Endothelial cell of umbilical vein (primary cell): ENCODE results near the gene CENPP. TPM values are rescaled to one million over a fixed set of nuclear protein-coding genes. Genes with fewer than 3 reads are reported as not detected.

ENCODE experiments used
- BruUV-seq: library from RNA; stranded (reverse); fragments of 400-500 nt; replicated peaks from 2 replicates; lab custom pipeline; 2021; lab: Mats Ljungman, UMichigan
- CTCF ChIA-PET: fragments of 300-600, 350-600 bp; sonication (Branson Sonifier 250); formaldehyde crosslinking; loops from one replicate; lab custom pipeline; 2021; ENCODE audit warnings: antibody characterized with exemption, inconsistent platforms; lab: Charles Lee
- POLR2A ChIA-PET: fragments of 300-600, 350-600 bp; sonication (Branson Sonifier 250); formaldehyde crosslinking; loops from one replicate; lab custom pipeline; 2021; ENCODE audit warnings: antibody characterized with exemption, inconsistent platforms; lab: Charles Lee
- DNase-seq: peaks from one replicate; pipeline ENCODE4 v3.0.0-alpha.2; 2011; ENCODE audit warnings: low read depth, low spot score
- FAIRE-seq: peaks from 2 replicates; lab custom pipeline; 2011; peaks lifted over from hg19 to GRCh38; lab: Jason Lieb, UNC
- H2AFZ ChIP-seq: 2 replicates; pipeline ENCODE4 v1.6.0; 2012; ENCODE audit warnings: low read depth, low read length, control low read depth, inconsistent platforms
- H3K27ac ChIP-seq: 2 replicates; pipeline ENCODE4 v1.5.1; 2011; ENCODE audit warnings: low read depth, mild to moderate bottlenecking, control low read depth, low read length, moderate library complexity; ENCODE audit not compliant: insufficient read depth
- H3K27me3 ChIP-seq, 2 experiments: 2 replicates each; pipeline versions ENCODE4 v1.6.0 to v1.6.1; 2011; ENCODE audit warnings: low read length in 2 of 2, mixed read lengths in 1 of 2; ENCODE audit not compliant: control insufficient read depth in 2 of 2, insufficient read depth in 2 of 2
- H3K36me3 ChIP-seq, 2 experiments: 2 replicates in 1 of 2; 3 replicates in 1 of 2; pipeline ENCODE4 v1.5.1; 2011; ENCODE audit warnings: low read length in 2 of 2, mild to moderate bottlenecking in 1 of 2, moderate library complexity in 1 of 2; ENCODE audit not compliant: control insufficient read depth in 2 of 2, insufficient read depth in 2 of 2; ENCODE audit errors: extremely low read depth in 1 of 2
- H3K4me1 ChIP-seq: 3 replicates; pipeline ENCODE4 v1.5.1; 2011; ENCODE audit warnings: mild to moderate bottlenecking, low read length; ENCODE audit not compliant: control insufficient read depth, insufficient read depth; ENCODE audit errors: extremely low read depth
- H3K4me2 ChIP-seq: 2 replicates; pipeline ENCODE4 v1.6.1; 2011; ENCODE audit warnings: low read length, control low read depth, mixed read lengths; ENCODE audit not compliant: insufficient read depth
- H3K4me3 ChIP-seq, 3 experiments: fragments of 200-600 bp in 1 of 3; sonication (generic), shearing (Covaris generic) in 1 of 3; replicated peaks in 1 of 3; 2 replicates each; pipeline ENCODE4 v1.5.1; 2011 to 2016; ENCODE audit warnings: control low read depth in 3 of 3, low read length in 3 of 3, mild to moderate bottlenecking in 2 of 3, inconsistent platforms in 1 of 3, low read depth in 1 of 3, moderate library complexity in 1 of 3; ENCODE audit not compliant: insufficient read depth in 1 of 3
- H3K79me2 ChIP-seq: 2 replicates; pipeline ENCODE4 v1.6.0; 2012; ENCODE audit warnings: low read length, inconsistent platforms; ENCODE audit not compliant: control insufficient read depth, insufficient read depth
- H3K9ac ChIP-seq: replicated peaks from 2 replicates; pipeline ENCODE3; 2011; ENCODE audit warnings: low read length, control low read depth; ENCODE audit not compliant: insufficient read depth; ENCODE audit errors: extremely low read depth
- H3K9me1 ChIP-seq: replicated peaks from 3 replicates; pipeline ENCODE4 v1.6.0; 2011; ENCODE audit warnings: mild to moderate bottlenecking, low read length; ENCODE audit not compliant: control insufficient read depth, insufficient read depth; ENCODE audit errors: extremely low read depth
- H3K9me3 ChIP-seq: replicated peaks from 2 replicates; pipeline ENCODE4 v1.5.1; 2012; ENCODE audit warnings: low read length, inconsistent platforms; ENCODE audit not compliant: control insufficient read depth, insufficient read depth
- H4K20me1 ChIP-seq: replicated peaks from 2 replicates; pipeline ENCODE3; 2011; ENCODE audit warnings: mild to moderate bottlenecking, low read length; ENCODE audit not compliant: control insufficient read depth, insufficient read depth; ENCODE audit errors: extremely low read depth
- FOS ChIP-seq: IDR thresholded peaks from 2 replicates; pipeline ENCODE4 v1.6.1; 2011; ENCODE audit warnings: mild to moderate bottlenecking, low read length, moderate library complexity, borderline replicate concordance; ENCODE audit not compliant: insufficient read depth
- GATA2 ChIP-seq: IDR thresholded peaks from 2 replicates; pipeline ENCODE4 v1.7.0; 2011; ENCODE audit warnings: low read depth, mild to moderate bottlenecking, moderate library complexity, mixed read lengths, low read length; ENCODE audit not compliant: insufficient read length, insufficient read depth
- MYC ChIP-seq: IDR thresholded peaks from one replicate; pipeline ENCODE4 v1.6.1; 2011; ENCODE audit warnings: mild to moderate bottlenecking, low read depth, low read length
- POLR2A ChIP-seq: IDR thresholded peaks from 2 replicates; pipeline ENCODE4 v1.6.1; 2012; ENCODE audit warnings: low read depth, mild to moderate bottlenecking, control low read depth, low read length
- POLR2AphosphoS5 ChIP-seq: IDR thresholded peaks from 2 replicates; pipeline ENCODE4 v1.6.1; 2012; ENCODE audit warnings: low read depth, mild to moderate bottlenecking, control low read depth, low read length, moderate library complexity; ENCODE audit not compliant: insufficient read depth
- dilution Hi-C: fragments of 300-500 bp; cut with MboI; formaldehyde crosslinking; loops from one replicate; pipeline ENCODE4 v1.15.0; 2019; ENCODE audit warnings: low sequenced_read_pairs; ENCODE audit not compliant: extremely low pct_ligation_motif_present
- intact Hi-C: fragments of 100-400 bp; cut with micrococcal nuclease; formaldehyde crosslinking; loops from one replicate; pipeline ENCODE4 v1.10.0; 2022
- polyA plus RNA-seq, 4 experiments: library from polyadenylated mRNA; depleted of rRNA in 3 of 4; stranded (reverse) in 3 of 4; unstranded in 1 of 4; fragments of >200 nt; gene quantifications; 2 replicates each; pipeline versions ENCODE4 v1.2.1 to v1.2.3, GENCODE V29; 2011 to 2012; ENCODE audit warnings: missing spikeins in 1 of 4
- total RNA-seq: library from RNA; stranded (reverse); gene quantifications from 2 replicates; pipeline ENCODE4 v1.2.3, GENCODE V29; 2021
- TF ChIP-seq, protein P1 (sequence below), 2 donors: IDR thresholded peaks; 1 replicate in 1 of 2; 2 replicates in 1 of 2; pipeline ENCODE4 v1.5.1; 2011; ENCODE audit warnings: low read length in 2 of 2, mild to moderate bottlenecking in 2 of 2, moderate library complexity in 2 of 2, control low read depth in 1 of 2, inconsistent platforms in 1 of 2, low read depth in 1 of 2; ENCODE audit not compliant: insufficient read depth in 1 of 2; ENCODE audit errors: extremely low read depth in 1 of 2
- TF ChIP-seq, protein P2 (sequence below): IDR thresholded peaks from 2 replicates; pipeline ENCODE4 v1.6.1; 2011; ENCODE audit not compliant: insufficient read depth, insufficient read length

CENPP gene
- total and polyA plus RNA-seq, 2 donors (not counting 3 experiments of a cell fraction or from before 2014, with no cell fraction given): 1.2 to 12.0 TPM

- Histone ChIP-seq H3K4me2 (no peak overlapping the region), H2AFZ (no peak overlapping the region), H3K9me1 (no peaks in the 10 kb centered on the region), H3K9me3 (no peaks in the 10 kb centered on the region), H3K4me1 (no peaks in the 10 kb centered on the region), H3K79me2 (peaks cover 16% of the 10 kb centered on the region), H3K4me3 (no peak overlapping the region), H3K36me3 (peaks cover 14 to 21% of the 10 kb centered on the region in 2 experiments), H3K9ac (no peak overlapping the region), H3K27ac (no peak overlapping the region), H4K20me1 (no peaks in the 10 kb centered on the region), H3K27me3 (no peaks in the 10 kb centered on the region)
- no TSS peak for BruUV-seq
- intact Hi-C loops: loop anchor here (5.0 kb wide), 1 partner anchor 59 kb away; no protein-coding TSS in a partner anchor
- FAIRE-seq (no peak), DNase-seq (no peak)
- TF ChIP-seq POLR2A: no peak
- dilution Hi-C loops: no loop called here
- ChIA-PET POLR2A (no interaction called here), CTCF (interaction anchor here (0.8 to 1.0 kb wide), 2 partner anchors 10 to 142 kb away, joined by 3 to 4 read pairs; no protein-coding TSS in a partner anchor)
Observed at GRCh38 chr9:92648474-92648971, 322.8 kb downstream of the CENPP start.

DNA sequence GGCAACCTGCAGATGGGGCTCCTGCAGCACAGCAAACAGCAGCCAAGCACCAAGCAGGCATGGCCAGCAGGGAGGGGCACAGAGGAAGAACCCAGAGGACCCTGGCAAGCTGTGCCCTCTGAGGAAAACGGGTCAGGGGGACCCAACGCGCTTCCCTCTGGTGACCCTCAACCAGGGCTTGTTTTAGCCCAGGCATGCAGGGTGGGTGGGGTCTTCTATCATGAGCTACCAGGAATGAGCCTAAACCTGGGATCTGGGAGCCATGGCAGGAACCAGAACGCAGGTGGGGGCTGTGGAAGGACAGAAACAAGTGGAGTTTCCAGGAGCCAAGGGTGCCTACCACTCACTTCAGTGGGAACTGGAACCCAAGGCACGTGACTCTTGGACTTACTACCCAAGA lies 323.3 kb downstream of the CENPP start:
- DNase-seq (no peak), FAIRE-seq (no peak)
- POLR2A ChIA-PET: no interaction called here
- dilution Hi-C loops: no loop called here
- peaks cover 10 to 21% of the 10 kb centered on the region in 2 experiments for H3K36me3 ChIP-seq
- TF ChIP-seq, protein P1, sequence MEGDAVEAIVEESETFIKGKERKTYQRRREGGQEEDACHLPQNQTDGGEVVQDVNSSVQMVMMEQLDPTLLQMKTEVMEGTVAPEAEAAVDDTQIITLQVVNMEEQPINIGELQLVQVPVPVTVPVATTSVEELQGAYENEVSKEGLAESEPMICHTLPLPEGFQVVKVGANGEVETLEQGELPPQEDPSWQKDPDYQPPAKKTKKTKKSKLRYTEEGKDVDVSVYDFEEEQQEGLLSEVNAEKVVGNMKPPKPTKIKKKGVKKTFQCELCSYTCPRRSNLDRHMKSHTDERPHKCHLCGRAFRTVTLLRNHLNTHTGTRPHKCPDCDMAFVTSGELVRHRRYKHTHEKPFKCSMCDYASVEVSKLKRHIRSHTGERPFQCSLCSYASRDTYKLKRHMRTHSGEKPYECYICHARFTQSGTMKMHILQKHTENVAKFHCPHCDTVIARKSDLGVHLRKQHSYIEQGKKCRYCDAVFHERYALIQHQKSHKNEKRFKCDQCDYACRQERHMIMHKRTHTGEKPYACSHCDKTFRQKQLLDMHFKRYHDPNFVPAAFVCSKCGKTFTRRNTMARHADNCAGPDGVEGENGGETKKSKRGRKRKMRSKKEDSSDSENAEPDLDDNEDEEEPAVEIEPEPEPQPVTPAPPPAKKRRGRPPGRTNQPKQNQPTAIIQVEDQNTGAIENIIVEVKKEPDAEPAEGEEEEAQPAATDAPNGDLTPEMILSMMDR (IDR thresholded peaks at IDR 0.05; ENCODE audit: extremely low read depth in 1 of 2, insufficient read depth in 1 of 2, low read depth in 1 of 2, low read length in 2 of 2): no peak
- TF ChIP-seq POLR2AphosphoS5 (no peak), GATA2 (no peak), MYC (no peak), FOS (no peak)
- TF ChIP-seq, protein P2, sequence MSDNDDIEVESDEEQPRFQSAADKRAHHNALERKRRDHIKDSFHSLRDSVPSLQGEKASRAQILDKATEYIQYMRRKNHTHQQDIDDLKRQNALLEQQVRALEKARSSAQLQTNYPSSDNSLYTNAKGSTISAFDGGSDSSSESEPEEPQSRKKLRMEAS: no peak
- CTCF ChIA-PET: interaction anchor here (0.8 to 1.0 kb wide), 2 partner anchors 9 to 142 kb away, joined by 3 to 4 read pairs; no protein-coding TSS in a partner anchor
- intact Hi-C loops: loop anchor here (5.0 kb wide), 1 partner anchor 58 kb away; no protein-coding TSS in a partner anchor
- no TSS peak for BruUV-seq
- H3K9me3 ChIP-seq: no peaks in the 10 kb centered on the region
- H3K79me2 ChIP-seq: peaks cover 19% of the 10 kb centered on the region
- no peak overlapping the region for H3K4me2 ChIP-seq
- H3K27ac ChIP-seq: no peak overlapping the region
- peaks cover 3% of the 10 kb centered on the region for H3K4me1 ChIP-seq
- H4K20me1 ChIP-seq: no peaks in the 10 kb centered on the region
- H2AFZ ChIP-seq: no peak overlapping the region
- no peak overlapping the region for H3K4me3 ChIP-seq
- no peaks in the 10 kb centered on the region for H3K27me3 ChIP-seq
- no peaks in the 10 kb centered on the region for H3K9me1 ChIP-seq
- H3K9ac ChIP-seq: no peak overlapping the region
